ENCODE results near the gene LSM14A.
A peak's percentile ranks its signal among the peaks of the same experiment; 100 is the strongest.

DNA sequence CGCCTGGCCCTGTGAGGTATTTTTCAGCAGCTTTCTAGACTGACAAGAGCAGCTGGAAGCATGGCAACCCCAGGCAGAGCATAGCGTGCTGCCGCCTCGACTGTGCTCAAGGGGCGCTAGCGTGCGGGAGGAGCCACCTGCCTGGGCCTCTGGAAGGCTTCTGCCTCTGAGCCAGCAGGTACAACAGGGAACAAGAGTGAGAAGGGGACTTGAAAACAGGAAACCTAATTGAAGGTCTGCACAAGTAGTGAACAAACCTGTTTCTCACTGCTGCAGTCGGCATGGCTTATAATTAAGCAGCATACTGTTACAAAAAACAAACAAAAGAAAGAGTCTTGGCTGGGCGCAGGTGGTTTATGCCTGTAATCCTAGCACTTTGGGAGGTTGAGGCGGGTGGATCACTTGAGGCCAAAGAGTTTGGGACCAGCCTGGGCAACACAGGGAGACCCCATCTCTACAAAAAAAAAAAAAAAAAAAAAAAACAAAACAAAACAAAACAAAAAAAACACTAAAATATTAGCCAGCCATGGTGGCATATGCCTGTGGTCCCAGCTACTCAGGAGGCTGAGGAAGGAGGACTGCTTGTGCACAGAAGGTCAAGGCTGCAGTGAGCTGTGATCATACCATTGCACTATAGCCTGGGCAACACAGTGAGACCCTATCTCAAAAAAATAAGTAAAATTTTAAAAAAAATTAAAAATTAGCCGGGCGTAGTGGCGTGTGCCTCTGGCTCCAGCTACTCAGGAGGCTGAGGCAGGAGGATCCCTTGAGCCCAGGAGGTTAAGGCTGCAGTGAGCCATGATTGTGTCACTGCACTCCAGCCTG lies 69.4 kb downstream of the LSM14A start:
- TF ChIP-seq CTCF (IDR thresholded peaks at IDR 0.05) (peak in 3 of 6 experiments; percentile 7 to 38 (median 17)), POLR2A (IDR thresholded peaks at IDR 0.05) (no peak)
